ENCODE data around the gene IQSEC1. TPM values are rescaled to one million over a fixed set of nuclear protein-coding genes. Genes with fewer than 3 reads are reported as not detected.

IQSEC1 gene
- total RNA-seq, 2 donors from 2014 or later, result 38.0 to 62.9 TPM

- H3K4me1 Mint-ChIP-seq, result peaks cover 5% of the 10 kb centered on the region
Observed at GRCh38 chr3:13030684-13031083, 42.5 kb downstream of the IQSEC1 start.

DNA sequence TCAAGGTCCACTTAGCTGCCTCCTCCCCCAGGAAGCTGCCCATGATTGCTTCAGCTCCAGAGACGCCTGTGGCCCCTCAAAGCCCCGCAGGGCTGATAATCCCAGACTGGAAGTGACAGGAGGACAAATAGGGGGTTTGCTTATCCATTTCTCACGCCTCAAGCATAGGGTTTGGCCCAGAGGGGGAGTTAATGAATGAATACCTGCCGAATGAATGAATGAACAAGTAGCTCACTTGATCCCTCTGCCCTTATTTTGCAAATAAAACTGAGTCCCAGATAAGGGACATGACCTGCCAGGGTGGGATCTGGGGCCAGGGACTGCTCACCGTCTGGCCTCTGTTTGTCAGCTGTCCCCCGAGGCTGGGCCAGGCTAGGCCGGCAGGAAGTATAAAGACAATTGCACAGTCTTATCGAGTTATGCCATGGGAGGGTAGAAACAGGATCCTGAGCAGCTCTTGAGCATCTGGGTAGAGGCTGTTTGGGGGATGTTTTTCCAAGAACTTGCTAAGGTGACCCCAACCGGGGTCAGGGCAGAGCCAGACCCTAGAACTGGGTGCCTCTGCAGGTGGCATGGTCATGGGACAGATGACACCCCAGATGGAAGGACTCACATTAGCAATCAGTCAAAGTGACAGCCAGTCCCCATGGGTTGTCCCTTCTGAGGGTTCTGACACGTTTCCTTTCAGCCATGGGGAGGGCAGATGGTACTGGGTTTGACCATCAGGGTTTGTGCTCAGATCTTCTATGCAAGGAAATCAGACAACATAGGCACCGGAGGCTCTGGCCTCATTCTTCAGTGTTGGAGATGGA lies 45.0 kb downstream of the IQSEC1 start:
- no peaks in the 10 kb centered on the region for H3K27me3 Mint-ChIP-seq
- no peak for ATAC-seq (replicated peaks)
- H3K9me3 Mint-ChIP-seq, result no peaks in the 10 kb centered on the region
- no peaks in the 10 kb centered on the region for H3K36me3 Mint-ChIP-seq (ENCODE audit: low read depth)
- peaks cover 6% of the 10 kb centered on the region for H3K4me1 Mint-ChIP-seq
- no peak overlapping the region for H3K27ac Mint-ChIP-seq
- H3K4me3 Mint-ChIP-seq, result no peak overlapping the region

More at GRCh38 chr3:13030684-13031083, 42.5 kb downstream of the IQSEC1 start:
- Mint-ChIP-seq H3K36me3 (ENCODE audit: low read depth) (no peaks in the 10 kb centered on the region), H3K9me3 (no peaks in the 10 kb centered on the region), H3K27ac (no peak overlapping the region), H3K27me3 (no peaks in the 10 kb centered on the region), H3K4me3 (no peak overlapping the region)
- no peak for ATAC-seq (replicated peaks)

- H3K27me3 Mint-ChIP-seq, result no peaks in the 10 kb centered on the region
- no peak for ATAC-seq (replicated peaks)
- H3K27ac Mint-ChIP-seq, result no peak overlapping the region
- no peak overlapping the region for H3K4me3 Mint-ChIP-seq
- no peaks in the 10 kb centered on the region for H3K36me3 Mint-ChIP-seq (ENCODE audit: low read depth)
- H3K4me1 Mint-ChIP-seq, result peaks cover 6% of the 10 kb centered on the region
- H3K9me3 Mint-ChIP-seq, result no peaks in the 10 kb centered on the region
Observed at GRCh38 chr3:13027154-13027553, 46.1 kb downstream of the IQSEC1 start.

DNA sequence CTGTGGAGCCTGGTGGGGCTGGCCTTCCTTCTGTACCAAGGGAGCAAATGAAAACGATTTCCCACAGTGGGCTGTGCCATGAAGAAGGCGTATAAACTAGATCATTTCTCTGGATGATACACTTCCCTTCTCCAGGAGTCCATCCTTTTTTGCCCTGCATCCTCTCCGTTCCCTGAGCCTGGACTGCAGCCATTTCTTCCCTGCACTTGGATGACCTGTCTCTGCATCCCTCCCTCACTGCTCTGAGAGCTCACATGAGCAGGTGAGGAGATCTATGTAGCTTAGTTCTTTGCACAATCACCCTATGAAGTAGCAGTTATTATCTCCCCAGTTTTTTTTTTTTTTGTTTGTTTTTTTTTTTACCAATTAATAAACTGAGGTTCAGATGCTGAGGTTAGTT lies 46.7 kb downstream of the IQSEC1 start:
- H3K27me3 Mint-ChIP-seq, result no peaks in the 10 kb centered on the region
- no peak overlapping the region for H3K27ac Mint-ChIP-seq
- no peaks in the 10 kb centered on the region for H3K36me3 Mint-ChIP-seq (ENCODE audit: low read depth)
- no peak overlapping the region for H3K4me3 Mint-ChIP-seq
- peaks cover 6% of the 10 kb centered on the region for H3K4me1 Mint-ChIP-seq
- H3K9me3 Mint-ChIP-seq, result no peaks in the 10 kb centered on the region
- ATAC-seq (replicated peaks), result no peak

GRCh38 chr3:13025778-13026518 lies 47.3 kb downstream of the IQSEC1 start:
- Mint-ChIP-seq H3K27me3 (no peaks in the 10 kb centered on the region), H3K9me3 (no peaks in the 10 kb centered on the region), H3K4me1 (peaks cover 6% of the 10 kb centered on the region), H3K4me3 (no peak overlapping the region), H3K27ac (no peak overlapping the region), H3K36me3 (ENCODE audit: low read depth) (no peaks in the 10 kb centered on the region)
- ATAC-seq (replicated peaks), result no peak

DNA sequence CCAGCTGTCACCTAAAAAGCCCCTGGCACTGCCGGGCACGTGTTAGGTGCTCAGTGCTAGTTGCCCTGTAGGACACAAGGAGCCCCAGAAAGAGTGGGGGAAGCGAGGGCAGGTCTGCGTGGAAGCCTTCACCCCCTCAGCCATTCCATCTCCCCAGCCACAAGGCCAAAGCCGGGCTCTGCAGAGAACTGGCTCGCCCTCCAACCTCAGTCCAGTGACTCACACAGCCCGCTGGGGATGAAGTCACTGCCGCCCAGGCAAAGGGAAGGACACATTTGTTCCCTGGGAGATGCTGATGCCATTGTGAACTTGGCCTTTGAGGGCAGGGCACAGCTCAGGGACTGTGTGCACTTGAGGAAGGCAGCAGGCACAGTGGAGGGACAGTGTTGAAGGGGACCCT lies 48.1 kb downstream of the IQSEC1 start:
- H3K4me1 Mint-ChIP-seq, result peaks cover 6% of the 10 kb centered on the region
- H3K9me3 Mint-ChIP-seq, result no peaks in the 10 kb centered on the region
- peak; percentile 89 for ATAC-seq (replicated peaks)
- H3K27me3 Mint-ChIP-seq, result no peaks in the 10 kb centered on the region
- no peaks in the 10 kb centered on the region for H3K36me3 Mint-ChIP-seq (ENCODE audit: low read depth)
- no peak overlapping the region for H3K4me3 Mint-ChIP-seq
- H3K27ac Mint-ChIP-seq, result peak overlapping the region; percentile 42

GRCh38 chr3:13024765-13025065 lies 48.5 kb downstream of the IQSEC1 start:
- H3K4me1 Mint-ChIP-seq, result peaks cover 6% of the 10 kb centered on the region
- ATAC-seq (replicated peaks), result no peak
- H3K36me3 Mint-ChIP-seq (ENCODE audit: low read depth), result no peaks in the 10 kb centered on the region
- H3K9me3 Mint-ChIP-seq, result no peaks in the 10 kb centered on the region
- H3K27me3 Mint-ChIP-seq, result no peaks in the 10 kb centered on the region
- H3K4me3 Mint-ChIP-seq, result no peak overlapping the region
- H3K27ac Mint-ChIP-seq, result peak overlapping the region; percentile 42

DNA sequence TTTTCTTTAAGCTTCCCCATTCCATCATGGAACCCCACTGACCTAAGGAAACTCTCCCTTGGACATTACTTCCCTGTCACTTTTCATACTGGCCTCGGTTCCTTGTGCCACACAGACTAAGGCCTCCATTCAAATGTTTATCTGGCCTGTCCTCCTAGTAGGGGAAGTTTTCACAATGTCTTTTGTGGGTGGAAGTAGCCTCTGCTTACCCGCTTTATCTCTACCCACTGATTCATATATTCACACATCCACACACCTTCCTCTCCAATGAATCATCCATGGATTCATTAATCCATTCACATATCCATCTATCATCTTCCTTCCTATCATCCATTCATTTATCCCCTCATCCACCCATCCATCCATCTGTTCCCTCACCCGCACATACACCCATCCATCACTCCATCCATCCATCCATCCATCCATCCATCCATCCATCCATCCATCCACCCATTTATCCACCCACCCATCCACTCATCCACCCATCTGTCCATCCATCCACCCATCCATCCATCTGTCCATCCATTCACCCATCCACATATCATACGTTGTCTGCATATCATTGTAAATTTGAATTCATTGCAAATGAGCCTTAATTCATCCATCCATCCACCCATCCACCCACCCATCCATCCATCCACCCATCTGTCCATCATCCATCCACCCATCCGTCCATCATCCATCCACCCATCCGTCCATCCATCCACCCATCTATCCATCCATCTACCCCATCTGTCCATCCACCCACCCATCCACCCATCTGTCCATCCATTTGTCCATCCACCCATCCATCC lies 49.1 kb downstream of the IQSEC1 start:
- no peak for ATAC-seq (replicated peaks)
- Mint-ChIP-seq H3K4me1 (peaks cover 6% of the 10 kb centered on the region), H3K27me3 (no peaks in the 10 kb centered on the region), H3K27ac (peak overlapping the region; percentile 42), H3K9me3 (no peaks in the 10 kb centered on the region), H3K4me3 (no peak overlapping the region), H3K36me3 (ENCODE audit: low read depth) (no peaks in the 10 kb centered on the region)

GRCh38 chr3:13023235-13023970 lies 49.8 kb downstream of the IQSEC1 start:
- no peaks in the 10 kb centered on the region for H3K36me3 Mint-ChIP-seq (ENCODE audit: low read depth)
- no peak overlapping the region for H3K27ac Mint-ChIP-seq
- peaks cover 6% of the 10 kb centered on the region for H3K4me1 Mint-ChIP-seq
- no peaks in the 10 kb centered on the region for H3K9me3 Mint-ChIP-seq
- no peak overlapping the region for H3K4me3 Mint-ChIP-seq
- ATAC-seq (replicated peaks), result no peak
- no peaks in the 10 kb centered on the region for H3K27me3 Mint-ChIP-seq

GRCh38 chr3:13022348-13023234 lies 50.6 kb downstream of the IQSEC1 start:
- H3K4me1 Mint-ChIP-seq, result peaks cover 7% of the 10 kb centered on the region
- H3K4me3 Mint-ChIP-seq, result no peak overlapping the region
- H3K9me3 Mint-ChIP-seq, result no peaks in the 10 kb centered on the region
- H3K27ac Mint-ChIP-seq, result no peak overlapping the region
- H3K36me3 Mint-ChIP-seq (ENCODE audit: low read depth), result no peaks in the 10 kb centered on the region
- H3K27me3 Mint-ChIP-seq, result no peaks in the 10 kb centered on the region
- ATAC-seq (replicated peaks), result no peak

- no peak for ATAC-seq (replicated peaks)
- peak overlapping the region; percentile 73 for H3K27ac Mint-ChIP-seq
- H3K4me3 Mint-ChIP-seq, result no peak overlapping the region
- no peaks in the 10 kb centered on the region for H3K36me3 Mint-ChIP-seq (ENCODE audit: low read depth)
- H3K9me3 Mint-ChIP-seq, result no peaks in the 10 kb centered on the region
- no peaks in the 10 kb centered on the region for H3K27me3 Mint-ChIP-seq
- peaks cover 18% of the 10 kb centered on the region for H3K4me1 Mint-ChIP-seq
Observed at GRCh38 chr3:13021141-13022114, 51.8 kb downstream of the IQSEC1 start.

GRCh38 chr3:13020159-13020750 lies 53.0 kb downstream of the IQSEC1 start:
- no peaks in the 10 kb centered on the region for H3K36me3 Mint-ChIP-seq (ENCODE audit: low read depth)
- no peak overlapping the region for H3K4me3 Mint-ChIP-seq
- no peaks in the 10 kb centered on the region for H3K9me3 Mint-ChIP-seq
- peaks cover 23% of the 10 kb centered on the region for H3K4me1 Mint-ChIP-seq
- no peaks in the 10 kb centered on the region for H3K27me3 Mint-ChIP-seq
- no peak for ATAC-seq (replicated peaks)
- peak overlapping the region; percentile 73 for H3K27ac Mint-ChIP-seq
